Inflammatory macrophage treated with lipopolysaccharide for 4 hours (primary cell): ENCODE measurements around the gene ASIP.
"Not testable (repeated sequence)": the region's sequence is repeated elsewhere in the genome, so short reads cannot be mapped to it uniquely, and the experiment has no call there.

Experiments
- DNase-seq: peaks from one replicate; pipeline ENCODE4 v3.0.0-alpha.2; 2020

ASIP gene, protein sequence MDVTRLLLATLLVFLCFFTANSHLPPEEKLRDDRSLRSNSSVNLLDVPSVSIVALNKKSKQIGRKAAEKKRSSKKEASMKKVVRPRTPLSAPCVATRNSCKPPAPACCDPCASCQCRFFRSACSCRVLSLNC

DNA sequence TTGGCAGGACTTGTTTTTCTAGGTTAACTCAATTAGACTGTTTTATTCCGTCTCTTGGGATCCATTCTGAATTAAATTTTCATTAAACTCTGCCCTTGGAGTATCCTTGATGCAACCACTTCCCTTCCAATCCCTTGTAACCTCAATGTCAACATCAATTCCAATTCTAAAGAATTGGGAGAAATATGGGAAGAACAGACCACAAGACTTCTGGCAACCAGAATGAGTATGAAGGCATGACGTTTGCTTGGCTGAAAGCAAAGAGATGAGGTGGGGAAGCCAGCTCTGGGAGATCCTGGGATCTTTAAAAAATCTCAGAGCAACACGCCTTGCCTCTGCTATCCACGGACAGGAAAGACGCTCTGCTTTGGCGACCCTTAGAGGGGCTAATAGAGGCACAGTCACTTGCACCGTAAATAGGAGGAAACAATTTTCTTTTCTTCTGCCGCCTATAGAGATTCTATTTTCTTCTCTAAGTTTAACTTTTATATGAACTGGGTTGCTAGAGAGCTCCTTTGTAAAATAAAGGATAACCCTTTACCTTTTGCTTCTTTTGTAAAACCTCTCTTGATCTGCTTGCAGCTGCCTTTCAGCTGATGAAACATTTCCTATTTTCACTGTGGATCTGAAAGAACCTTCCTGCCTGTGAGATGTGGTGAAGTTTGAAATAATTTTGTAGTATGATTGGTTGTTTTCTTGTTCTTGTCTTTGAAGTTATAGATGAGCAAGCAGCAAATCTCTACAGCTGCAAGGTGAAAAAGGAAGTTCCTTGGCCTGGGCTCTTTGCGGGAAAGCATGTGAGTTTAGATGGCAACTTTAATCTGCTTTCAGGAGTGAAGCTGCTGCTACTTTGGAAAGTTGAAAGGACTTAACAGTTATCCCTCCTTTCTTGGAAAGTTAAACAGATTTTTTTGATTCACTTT, at the start of gene ASIP:
Gene ASIP, plus strand, starts transcription at position 731 of the 923 bp plus-strand sequence. CDS start 18,952 bp downstream, outside the sequence.
- DNase-seq: no peak

DNA sequence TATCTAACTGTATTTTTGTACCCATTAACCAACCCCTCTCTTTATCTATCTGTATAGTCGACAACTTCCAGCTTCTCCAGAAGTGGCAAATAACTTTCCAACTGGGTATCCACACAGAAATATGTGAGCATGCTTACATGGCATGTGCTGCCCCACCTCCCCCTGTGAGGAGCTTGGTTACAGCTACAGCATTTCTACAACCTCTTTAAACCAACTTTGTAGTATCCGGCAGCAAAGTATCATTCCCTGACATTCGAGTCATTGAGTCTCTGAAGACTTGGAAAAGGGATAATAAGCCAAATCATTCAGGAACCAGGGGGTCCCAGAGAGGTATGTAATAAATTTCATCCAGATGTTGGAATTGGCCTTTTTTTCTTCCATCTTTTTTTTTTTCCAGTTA, 48.2 kb upstream of the ASIP start:
- no peak for DNase-seq

DNA sequence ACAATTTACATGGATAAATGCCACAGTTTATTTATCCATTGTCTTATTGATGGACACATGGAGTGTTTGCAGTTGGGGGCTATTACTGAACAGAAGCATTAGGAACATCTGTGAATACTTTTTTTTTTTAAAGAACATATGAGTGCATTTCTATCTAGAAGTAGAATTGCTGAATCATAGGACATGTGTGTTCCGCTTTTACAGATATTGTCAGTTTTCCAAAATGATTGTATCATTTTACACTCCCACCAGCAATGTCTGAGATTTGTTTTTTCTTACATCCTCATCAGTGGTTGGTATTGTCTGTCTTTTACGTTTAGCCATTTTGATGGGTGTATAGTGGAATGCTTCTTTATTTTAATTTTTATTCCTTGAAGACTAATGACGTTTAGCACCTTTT, 42.0 kb upstream of the ASIP start:
- DNase-seq: peak; percentile 76

GRCh38 chr20:34200023-34200422, 41.2 kb upstream of the ASIP start:
- peak; percentile 68 for DNase-seq

GRCh38 chr20:34201531-34201930, 39.7 kb upstream of the ASIP start:
- DNase-seq: no peak

DNA sequence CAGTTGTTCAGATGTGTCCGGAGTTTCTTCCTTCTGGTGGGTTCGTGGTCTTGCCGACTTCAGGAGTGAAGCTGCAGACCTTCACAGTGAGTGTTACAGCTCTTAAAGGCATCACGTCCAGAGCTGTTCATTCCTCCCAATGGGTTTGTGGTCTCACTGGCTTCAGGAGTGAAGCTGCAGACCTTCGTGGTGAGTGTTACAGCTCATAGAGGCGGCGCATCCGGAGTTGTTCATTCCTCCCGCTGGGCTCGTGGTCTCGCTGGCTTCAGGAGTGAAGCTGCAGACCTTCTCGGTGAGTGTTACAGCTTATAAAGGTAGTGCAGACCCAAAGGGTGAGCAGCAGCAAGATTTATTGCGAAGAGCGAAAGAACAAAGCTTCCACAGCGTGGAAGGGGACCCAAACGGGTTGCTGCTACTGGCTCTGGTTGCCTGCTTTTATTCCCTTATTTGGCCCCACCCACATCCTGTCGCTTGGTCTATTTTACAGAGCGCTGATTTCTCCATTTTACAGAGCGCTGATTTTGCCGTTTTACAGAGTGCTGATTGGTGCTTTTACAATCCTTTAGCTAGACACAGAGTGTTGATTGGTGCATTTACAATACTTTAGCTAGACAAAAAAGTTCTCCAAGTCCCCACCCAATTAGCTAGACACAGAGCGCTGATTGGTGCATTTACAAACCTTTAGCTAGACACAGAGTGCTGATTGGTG, 35.9 kb upstream of the ASIP start:
- DNase-seq: not testable (repeated sequence)

GRCh38 chr20:34209111-34209510, 32.1 kb upstream of the ASIP start:
- no peak for DNase-seq

DNA sequence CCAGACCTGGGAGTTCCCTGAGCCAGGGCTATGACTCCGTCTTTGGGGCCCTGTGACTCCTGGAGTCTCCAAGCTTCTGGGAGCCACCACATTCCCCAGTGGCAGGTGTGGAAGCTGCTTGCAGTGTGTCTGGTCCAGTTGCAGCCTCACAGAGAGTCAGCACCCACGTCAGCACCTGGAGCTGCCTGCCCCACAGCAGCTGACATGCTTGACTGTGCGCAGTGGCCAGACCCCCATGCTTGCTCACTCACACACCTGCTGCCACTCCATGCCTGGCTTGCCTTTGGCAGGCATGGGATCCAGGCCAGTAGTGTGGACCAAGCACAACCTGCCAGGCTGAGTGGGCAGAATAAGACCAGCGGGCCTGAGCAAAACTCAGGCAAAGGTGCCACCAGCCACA, 31.0 kb upstream of the ASIP start:
- DNase-seq: no peak

GRCh38 chr20:34211591-34211990, 29.6 kb upstream of the ASIP start:
- DNase-seq: no peak

GRCh38 chr20:34213213-34213612, 28.0 kb upstream of the ASIP start:
- DNase-seq: no peak

DNA sequence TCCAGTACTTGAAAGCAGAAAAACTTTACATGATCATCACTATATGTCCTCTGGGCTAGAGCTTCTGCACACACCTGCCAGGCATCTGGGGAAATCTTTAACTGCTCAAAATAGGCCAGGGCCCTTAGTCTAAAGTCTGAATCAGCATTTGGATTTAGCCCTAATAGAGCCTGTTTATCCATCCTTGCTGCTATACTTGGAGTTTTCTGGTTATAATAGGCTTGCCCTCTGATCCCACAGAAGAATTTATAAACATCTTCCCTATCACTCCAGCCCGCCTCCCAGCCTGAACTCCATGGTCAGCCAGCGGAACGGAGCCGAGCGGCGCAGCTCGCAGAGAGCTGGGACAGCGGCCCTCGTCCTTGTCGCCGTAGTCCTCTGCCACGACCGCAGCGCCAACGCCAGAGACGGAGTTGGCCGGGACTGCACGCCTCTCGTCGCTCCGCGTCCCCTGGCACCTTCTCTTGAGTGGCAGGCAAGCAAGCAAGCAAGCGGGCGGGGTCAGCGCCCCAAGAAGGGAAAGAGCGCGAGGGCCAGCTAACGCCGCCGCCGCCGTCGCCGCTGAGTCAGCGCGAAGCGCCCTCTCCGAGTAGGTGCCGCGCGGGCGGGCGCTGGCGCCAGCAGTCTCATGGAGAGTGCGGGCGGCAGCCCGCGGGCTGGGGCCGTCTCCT, 25.4 kb upstream of the ASIP start:
- peak; percentile 75 for DNase-seq

DNA sequence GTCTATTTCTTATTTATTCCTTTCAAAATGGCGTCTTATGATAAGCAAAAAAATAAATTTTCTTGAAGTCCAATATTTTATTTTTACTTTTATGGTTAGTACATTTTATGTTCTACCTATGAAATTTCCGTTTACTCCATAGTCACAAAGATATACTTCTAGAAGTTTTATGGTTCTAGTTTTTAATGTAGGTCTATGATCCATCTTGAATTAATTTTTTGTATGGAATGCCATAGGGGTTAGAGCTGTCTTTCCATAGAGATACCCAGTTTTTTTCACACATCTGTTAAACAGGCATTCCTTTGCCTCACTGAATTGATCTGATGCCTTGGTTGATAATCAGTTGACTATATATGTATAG, 24.9 kb upstream of the ASIP start:
- no peak for DNase-seq

GRCh38 chr20:34220561-34220960, 20.7 kb upstream of the ASIP start:
- DNase-seq: peak; percentile 56

- DNase-seq: peak; percentile 90
Observed at GRCh38 chr20:34222208-34222607, 19.0 kb upstream of the ASIP start.

- DNase-seq: not testable (repeated sequence)
Observed at GRCh38 chr20:34224251-34224650, 17.0 kb upstream of the ASIP start.

DNA sequence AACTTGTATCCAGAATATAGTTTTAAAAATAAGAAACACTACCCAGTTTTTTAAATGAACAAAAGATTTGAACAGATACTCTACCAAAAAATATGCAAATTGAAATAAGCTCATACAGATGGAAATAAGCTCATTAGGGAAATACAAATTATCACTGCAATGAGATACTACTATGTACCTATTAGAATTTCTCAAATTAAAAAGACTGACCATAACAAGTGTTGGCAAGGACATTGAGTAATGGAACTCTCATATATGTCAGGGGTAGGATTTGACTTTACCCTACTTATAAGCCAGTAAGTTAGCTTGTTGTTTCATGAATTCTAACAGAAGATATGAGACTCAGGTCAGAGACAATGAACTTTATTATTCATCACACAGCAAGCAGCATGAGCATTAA, 9.6 kb upstream of the ASIP start:
- DNase-seq: no peak

DNA sequence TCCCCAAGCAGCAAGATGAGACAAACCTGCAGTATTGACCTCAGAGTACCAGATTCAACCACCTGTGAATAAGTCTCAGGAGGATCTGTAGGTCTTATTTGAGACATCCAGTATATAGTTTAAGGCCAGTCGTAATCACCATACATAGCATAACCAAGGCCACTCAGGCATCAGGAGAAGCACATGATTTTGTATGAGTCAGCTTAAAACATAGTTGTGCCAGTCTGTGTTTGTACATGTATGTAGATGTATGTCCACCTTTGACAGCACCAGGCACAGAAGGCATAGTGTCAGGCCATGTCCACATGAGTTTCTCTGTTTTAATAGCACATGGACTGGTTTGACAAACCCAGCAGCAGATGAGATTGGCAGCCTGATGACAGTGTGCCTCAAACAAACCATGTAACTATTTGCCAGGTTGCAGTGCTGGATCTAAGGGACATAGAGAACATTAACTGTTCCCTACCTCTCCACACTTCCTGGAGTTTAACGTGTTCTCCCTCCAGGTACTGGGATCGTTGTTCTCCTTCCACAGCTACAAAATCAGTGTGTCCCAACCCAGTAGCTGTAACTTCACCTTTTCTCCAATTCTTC, 8.6 kb upstream of the ASIP start:
- no peak for DNase-seq

DNA sequence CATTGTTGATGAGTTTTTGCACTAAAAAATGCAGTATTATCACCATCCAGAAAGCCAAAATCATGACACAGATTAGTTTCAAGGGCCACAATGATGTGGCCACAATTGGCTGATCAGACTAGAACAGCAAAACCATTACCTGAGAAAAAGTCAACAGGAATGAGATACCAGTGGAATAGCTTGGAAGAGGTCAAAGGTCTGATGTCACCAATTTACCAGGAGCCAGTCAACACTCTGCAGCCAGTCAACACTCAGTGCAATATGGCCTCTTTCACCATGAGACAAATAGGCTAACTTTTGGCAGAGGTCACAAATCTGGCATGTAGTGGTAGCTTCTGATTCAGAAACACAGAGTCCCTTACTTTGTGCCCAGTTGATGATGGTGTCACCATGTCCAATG, 7.5 kb upstream of the ASIP start:
- DNase-seq: no peak

DNA sequence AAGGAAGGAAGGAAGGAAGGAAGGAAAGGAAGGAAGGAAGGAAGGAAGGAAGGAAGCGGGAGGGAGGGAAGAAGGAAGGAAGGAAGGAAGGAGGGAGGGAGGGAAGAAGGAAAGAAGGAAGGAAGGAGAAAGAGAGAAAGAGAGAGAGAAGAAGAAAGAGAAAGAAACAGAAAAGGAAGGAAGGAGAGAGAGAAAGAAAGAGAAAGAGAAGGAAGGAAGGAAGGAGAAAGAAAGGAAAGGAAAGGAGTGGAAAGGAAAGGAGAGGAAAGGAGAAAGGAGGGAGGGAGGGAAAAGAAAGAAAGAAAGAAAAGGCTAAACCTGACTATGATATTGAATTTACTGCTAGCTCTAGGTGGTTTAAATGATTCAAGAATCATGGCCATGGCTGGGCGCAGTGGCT, 5.3 kb upstream of the ASIP start:
- DNase-seq: no peak

GRCh38 chr20:34237942-34238341, 3.3 kb upstream of the ASIP start:
- no peak for DNase-seq

- DNase-seq: no peak
Observed at GRCh38 chr20:34240121-34240520, 1.1 kb upstream of the ASIP start.

DNA sequence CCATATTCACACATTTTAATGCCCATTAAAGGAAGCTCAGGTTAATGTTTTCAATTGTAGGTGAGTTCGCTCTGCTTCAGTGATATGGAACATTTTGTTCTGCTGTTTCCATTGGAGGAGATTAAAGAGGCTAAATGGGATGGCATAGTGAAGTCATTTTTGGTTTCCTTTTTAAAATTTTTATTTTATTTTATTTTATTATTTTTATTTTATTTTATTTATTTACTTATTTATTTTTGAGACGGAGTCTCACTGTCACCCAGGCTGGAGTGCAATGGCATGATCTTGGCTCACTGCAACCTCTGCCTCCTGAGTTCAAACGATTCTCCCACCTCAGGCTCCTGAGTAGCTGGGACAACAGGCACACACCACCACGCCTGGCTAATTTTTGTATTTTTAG, 792 bp downstream of the ASIP start:
- DNase-seq: not testable (repeated sequence)

DNA sequence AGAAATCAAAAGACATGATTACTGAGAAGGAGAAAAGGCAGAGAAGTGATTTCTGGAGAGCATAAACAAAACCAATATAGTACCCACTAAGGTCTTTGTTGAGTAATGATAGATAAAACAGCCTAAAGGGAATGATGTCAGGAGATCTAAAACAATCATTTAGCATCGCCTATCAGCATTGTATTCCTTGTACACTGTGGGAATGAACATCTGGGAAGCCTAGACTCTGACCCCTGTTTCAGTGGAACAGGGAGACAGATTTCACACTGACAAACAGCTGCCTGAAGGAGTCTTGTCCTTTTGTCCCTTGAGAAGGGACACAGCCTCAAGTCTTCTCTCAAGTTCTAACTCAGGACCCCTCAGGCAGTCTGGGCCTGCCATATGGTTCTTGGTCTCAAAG, 1.7 kb downstream of the ASIP start:
- no peak for DNase-seq
